Epithelial cell of proximal tubule (primary cell): ENCODE measurements around the gene DAO. TPM values are rescaled to one million over a fixed set of nuclear protein-coding genes. Genes with fewer than 3 reads are reported as not detected.

Experiments used
- DNase-seq: peaks from one replicate; pipeline ENCODE4 v3.0.0-alpha.2; 2011; ENCODE audit warnings: low read depth
- H3K4me3 ChIP-seq: 2 replicates; pipeline ENCODE4 v1.5.1; 2011; ENCODE audit warnings: low read depth, mild to moderate bottlenecking, low read length
- total RNA-seq: library from RNA; depleted of rRNA; stranded (reverse); fragments of >200 nt; gene quantifications from 2 replicates; pipeline ENCODE4 v1.2.3, GENCODE V29; 2015
- TF ChIP-seq, protein P1 (sequence below): conservative IDR thresholded peaks from 2 replicates; pipeline ENCODE4 v1.5.1; 2012; ENCODE audit warnings: low read depth, mild to moderate bottlenecking, low read length

Gene DAO
- total RNA-seq, 1 donor from 2014 or later, result not detected

GRCh38 chr12:108907839-108908351 lies 28.0 kb downstream of the DAO start:
- no peak overlapping the region for H3K4me3 ChIP-seq
- TF ChIP-seq, protein P1, sequence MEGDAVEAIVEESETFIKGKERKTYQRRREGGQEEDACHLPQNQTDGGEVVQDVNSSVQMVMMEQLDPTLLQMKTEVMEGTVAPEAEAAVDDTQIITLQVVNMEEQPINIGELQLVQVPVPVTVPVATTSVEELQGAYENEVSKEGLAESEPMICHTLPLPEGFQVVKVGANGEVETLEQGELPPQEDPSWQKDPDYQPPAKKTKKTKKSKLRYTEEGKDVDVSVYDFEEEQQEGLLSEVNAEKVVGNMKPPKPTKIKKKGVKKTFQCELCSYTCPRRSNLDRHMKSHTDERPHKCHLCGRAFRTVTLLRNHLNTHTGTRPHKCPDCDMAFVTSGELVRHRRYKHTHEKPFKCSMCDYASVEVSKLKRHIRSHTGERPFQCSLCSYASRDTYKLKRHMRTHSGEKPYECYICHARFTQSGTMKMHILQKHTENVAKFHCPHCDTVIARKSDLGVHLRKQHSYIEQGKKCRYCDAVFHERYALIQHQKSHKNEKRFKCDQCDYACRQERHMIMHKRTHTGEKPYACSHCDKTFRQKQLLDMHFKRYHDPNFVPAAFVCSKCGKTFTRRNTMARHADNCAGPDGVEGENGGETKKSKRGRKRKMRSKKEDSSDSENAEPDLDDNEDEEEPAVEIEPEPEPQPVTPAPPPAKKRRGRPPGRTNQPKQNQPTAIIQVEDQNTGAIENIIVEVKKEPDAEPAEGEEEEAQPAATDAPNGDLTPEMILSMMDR, result no peak
- DNase-seq, result no peak

- TF ChIP-seq, protein P1, result no peak
- H3K4me3 ChIP-seq, result no peak overlapping the region
- no peak for DNase-seq
These were observed 30.4 kb downstream of the DAO start for GRCh38 chr12:108910336-108910735.

DNA sequence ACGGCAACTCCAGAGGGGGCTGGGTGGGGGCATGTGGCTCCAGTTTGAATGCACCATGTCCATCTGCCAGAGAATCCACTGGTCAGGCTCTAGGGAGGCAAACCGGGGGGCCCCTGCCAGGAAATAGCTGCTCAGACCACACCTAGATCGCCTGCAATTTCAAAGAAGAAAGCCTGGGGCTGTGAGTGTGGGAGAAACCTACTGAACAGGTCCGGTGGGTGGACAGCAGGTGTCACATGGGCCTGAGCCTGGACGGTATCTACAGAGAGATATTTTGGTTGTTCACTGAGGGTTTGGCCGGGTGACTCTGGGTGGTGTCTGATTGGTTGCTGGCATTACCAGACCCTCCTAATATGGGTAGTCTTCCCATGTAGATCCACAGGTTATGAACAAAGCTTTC lies 32.0 kb downstream of the DAO start:
- TF ChIP-seq, protein P1, result no peak
- DNase-seq, result no peak
- H3K4me3 ChIP-seq, result no peak overlapping the region

- DNase-seq, result no peak
- TF ChIP-seq, protein P1, result no peak
These were observed 32.5 kb downstream of the DAO start for GRCh38 chr12:108912361-108912760.

GRCh38 chr12:108914121-108914531 lies 34.2 kb downstream of the DAO start:
- no peak overlapping the region for H3K4me3 ChIP-seq
- TF ChIP-seq, protein P1, result no peak
- DNase-seq, result no peak

More at GRCh38 chr12:108912361-108912760, 32.5 kb downstream of the DAO start:
- no peak overlapping the region for H3K4me3 ChIP-seq

GRCh38 chr12:108915632-108916133 lies 35.8 kb downstream of the DAO start:
- H3K4me3 ChIP-seq, result no peak overlapping the region
- TF ChIP-seq, protein P1, result no peak
- no peak for DNase-seq

DNA sequence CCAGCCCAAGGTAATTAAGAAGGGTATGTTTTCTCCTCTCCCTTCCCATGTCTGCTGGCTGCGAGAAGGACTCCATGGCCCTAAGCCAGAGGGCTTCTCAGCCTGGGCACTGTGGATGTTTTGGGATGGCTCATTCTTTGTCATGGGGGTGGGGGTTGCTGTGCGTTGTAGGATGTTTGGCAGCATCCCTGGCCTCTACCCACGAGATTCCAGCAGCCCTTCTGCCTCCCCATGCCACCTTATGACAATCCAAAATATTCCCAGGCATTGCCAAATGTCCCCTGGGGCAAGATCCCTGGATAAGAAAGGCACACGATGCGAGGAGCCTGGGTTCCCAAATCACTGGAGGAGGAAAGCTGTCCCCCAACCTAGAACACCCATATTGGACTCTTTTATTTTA lies 36.4 kb downstream of the DAO start:
- DNase-seq, result no peak
- TF ChIP-seq, protein P1, result no peak
- H3K4me3 ChIP-seq, result no peak overlapping the region
